SK-N-DZ (cell line): ENCODE measurements around the gene FEZF2.

Experiments
- DNase-seq: peaks from one replicate; pipeline ENCODE4 v3.0.0-alpha.2; 2015; ENCODE audit warnings: low spot score

Gene FEZF2

DNA sequence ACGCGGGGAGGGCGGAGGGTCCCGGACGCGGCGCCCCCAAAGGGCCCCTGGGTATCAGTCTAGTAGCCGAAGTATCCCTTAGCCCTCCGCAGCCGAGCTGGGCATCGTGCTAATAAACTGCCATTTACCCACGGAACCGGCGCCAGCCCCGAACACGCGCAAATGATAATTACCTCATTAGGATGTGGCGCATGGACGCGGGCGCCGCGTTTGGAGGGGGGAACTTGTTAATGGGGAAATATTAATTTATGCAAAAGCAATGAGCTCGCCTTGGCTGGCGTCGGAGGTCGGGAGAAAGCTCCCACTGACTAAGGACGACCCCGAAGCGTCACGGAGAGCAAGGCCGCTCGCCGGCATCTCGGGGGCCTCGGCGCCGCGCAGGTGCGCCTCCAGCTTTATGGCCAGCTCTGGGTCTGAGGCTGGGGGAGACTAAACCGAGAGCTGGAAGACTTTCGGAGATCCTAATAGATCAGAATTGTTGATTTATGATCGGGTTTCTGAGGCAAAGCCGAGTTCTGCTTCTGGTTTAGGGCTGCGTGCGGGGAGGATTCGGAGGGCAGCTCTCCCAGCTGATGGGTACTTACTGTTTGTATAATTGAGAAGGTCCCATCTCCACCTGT, 474 bp upstream of the FEZF2 start:
- no peak for DNase-seq

DNA sequence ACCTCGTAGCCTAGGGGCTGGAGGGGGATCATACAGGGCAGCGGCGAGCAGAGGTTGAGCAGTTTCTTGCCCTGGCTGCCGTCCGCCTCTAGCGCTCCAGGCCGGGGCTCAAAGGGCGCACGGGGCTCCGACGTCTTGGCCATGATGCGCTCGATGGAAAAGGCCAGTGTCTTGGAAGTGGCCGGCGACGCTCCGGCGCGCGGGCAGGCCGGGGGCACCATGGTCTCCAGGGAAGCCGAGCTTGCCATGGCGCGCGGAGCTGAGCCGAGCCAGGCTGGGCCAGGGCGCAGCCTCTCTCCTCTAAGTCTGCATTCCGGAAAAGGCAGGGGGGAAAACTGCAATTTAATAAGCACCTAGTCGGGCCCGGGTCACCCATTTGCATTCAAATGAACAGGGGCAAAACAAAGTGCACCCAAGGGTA, 719 bp downstream of the FEZF2 start:
- no peak for DNase-seq

DNA sequence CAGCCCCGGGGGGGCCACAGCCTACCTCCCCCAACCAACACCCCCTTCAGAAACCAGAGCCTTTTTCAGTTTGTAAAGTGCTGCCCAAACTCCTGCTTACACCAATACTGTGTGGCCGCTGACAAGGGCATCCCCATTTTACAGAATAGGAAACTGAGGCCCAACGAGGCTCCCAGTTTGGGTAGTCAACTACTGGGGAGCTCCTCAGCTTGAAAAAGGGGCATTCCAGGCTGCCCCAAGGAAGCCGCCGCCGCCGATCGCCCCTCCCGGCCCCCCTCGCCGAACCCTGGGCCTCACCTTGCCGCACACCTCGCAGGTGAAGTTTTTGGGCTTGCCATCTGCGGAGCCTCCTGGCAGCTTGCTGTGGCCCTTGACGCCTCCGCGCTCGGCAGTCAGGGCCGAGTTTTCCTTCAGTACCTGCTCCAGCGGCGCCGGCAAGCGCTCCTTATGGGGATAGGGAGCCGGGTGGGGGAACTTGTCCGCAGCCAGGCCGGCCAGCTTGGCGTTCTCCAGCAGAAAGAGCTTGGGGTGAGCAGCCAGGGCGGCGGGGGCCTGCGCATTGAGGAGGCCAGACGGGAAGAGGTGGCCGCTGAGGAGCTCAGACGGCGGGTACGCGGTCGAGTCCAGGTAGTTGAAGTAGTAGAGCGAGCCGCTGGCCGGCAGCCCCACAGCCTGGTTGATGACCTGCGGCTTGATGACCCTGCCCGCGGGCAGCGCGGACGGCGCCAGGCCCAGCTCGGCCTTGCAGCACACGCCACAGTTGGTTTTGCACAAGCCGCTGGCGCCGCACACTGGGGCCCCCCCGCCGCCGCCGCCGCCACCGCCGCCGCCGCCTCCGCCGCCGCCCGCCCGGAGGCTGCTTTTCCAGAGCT, 1.4 kb downstream of the FEZF2 start:
- no peak for DNase-seq

DNA sequence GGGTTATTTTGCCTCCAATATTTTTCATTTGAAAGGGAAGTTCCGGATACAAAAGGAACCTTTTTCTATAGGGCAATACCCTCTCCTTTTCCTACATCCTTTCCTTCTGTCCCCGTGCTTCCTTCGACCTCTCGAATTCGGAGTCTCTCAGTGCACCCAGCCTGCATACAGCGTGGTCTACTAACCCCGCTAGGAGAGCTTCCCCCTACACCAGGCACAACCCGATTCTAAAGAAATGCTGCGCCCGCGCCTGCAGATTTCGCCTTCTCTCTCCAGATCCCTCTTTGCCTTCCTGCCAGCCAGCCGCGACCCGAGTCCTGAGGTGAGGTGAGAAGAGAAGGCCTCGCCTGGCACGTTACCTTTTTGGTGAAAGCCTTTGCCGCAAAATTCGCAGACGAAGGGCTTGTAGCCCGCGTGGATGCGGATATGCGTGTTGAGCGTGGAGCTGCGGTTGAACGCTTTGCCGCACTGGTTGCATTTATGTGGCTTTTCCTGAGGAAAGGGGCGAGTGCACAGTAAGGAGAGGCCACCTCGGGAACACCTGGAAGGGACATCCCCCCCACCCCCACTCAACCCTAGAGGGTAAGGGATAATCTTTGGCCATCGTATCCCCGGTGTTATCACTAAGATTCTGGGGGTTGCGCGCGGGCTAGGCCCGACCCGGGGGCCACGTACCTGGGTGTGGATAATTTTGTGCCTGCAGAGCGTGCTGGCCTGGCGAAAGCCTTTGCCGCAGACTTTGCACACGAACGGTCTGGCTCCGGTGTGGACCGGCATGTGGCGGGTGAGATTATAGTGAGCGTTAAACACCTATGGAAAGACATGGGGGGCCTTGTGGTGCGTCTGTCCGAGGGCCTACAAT, 2.3 kb downstream of the FEZF2 start:
- DNase-seq, result no peak

DNA sequence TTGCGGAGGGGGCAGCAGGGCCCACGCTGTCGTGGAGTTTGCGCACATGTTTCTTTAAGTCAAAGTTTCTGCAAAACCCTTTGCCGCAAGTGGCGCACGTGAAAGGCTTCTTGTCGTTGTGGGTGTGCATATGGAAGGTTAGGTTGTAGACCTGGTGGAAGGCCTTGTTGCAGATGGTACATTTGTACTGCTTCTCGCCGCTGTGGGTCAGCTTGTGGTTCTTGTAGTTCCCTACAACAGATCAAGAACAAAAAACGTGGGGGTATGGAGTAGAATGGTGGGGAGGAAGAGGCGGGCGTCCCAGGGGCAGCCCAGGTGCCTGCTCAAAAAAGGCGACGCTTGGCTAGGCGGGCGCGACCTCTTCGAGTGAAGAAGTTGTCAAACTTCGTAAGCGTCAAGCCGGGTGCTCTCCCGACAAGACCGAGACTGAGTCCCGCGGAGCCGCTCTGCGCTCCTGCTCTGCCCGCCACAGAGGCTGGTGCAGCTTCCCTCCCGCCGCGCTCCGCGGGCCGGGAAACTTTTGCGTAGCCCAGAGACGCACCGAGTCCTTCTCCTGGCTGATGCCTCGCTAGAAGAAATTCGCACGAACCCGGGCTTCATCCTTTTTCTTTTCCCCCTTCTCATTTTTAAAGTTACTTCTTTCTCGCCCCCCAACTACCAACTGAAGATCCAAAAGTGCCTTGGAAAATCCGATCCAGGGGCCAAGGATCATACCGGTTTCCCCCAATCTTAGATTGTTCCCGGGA, 3.1 kb downstream of the FEZF2 start:
- no peak for DNase-seq

DNA sequence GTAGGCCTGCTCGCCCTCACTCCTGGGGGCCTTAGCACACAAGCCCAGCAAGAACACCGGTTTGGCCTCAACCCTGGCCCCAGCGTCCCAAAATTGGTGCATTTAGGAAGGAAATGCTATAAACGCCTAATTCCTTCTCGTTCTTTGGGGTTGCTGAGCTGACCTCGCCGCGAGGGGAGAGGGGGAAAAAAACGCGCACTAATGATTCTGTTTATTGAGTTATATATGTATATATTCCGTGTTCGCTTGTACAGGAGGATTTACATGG, 3.9 kb downstream of the FEZF2 start:
- no peak for DNase-seq

DNA sequence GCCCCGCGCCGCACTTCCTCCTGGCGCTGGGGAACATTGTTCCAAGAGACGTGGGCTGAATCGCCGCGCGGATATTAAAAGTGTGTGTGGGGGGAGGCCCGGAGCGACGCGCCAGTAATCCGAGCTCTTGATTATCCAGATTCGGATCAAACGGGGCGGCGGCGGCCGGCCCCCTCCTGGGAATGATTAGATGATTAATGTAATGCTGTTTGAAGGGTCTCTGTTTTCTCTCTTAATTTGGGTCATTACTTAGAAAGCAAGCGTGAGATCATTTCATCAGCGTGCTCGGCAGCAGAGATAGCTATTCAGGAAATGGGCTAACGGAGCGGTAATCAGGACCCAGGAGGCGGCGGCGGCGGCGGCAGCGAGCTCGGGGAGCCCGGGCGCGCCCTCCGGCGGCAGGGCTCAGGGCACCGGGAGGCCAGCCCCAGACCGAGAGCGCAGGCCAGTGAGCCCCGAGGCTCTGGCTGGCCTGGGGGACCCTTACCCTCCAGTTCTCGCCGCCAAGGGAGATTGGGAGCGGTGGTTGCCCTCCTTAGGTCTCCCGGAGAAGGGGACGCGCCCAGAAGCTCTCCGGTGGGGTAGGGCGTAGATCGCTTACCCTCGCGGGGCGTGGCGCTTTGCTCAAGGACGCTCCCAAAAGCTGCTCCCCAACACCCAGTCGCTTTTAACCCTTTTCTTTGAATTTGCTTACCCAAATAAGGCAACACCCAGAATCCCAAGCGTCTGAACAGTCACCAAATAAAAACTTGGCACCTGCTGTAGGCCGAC, 4.5 kb downstream of the FEZF2 start:
- peak; percentile 50 for DNase-seq

DNA sequence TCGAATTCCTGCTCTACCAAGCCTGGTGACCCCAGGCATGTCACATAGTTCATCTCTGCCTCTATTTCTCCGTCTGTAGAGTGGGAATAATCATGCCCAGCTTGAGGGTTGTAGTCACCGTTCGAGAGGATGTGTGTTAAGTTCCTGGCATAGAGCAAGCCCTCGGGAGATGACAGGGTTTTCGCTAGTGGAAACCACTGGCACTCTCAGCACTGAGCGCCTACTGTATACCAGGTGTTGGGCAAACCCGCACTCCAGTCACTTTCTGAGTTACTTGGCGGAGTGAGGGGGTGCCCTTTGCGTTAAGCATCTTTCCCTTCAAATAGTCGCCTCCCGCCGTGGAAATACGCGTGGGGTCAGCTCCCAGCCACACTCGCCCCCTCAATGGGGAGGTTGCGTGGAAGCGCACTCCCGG, 5.1 kb downstream of the FEZF2 start:
- no peak for DNase-seq

DNA sequence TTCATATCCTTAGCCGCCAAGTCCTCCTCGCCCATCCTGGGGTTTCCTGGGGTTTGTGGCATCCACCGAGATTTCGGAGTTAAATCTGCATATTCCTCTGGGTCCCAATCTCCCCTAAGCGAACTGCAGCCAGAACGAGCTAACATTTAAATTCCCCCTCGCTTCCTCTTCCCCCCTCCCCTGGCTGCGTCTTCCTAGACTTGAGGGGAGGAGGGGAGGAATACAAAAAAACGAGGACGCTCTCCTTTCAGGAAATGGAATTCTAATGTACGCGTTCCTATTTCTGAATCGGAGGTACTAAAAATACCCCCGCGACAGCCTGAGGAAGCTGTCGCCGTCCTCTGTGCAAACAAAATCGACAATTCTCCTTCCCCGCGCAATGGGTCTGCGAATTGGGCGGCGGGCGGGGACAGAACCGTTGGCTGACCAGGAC, 5.6 kb downstream of the FEZF2 start:
- DNase-seq, result no peak

DNA sequence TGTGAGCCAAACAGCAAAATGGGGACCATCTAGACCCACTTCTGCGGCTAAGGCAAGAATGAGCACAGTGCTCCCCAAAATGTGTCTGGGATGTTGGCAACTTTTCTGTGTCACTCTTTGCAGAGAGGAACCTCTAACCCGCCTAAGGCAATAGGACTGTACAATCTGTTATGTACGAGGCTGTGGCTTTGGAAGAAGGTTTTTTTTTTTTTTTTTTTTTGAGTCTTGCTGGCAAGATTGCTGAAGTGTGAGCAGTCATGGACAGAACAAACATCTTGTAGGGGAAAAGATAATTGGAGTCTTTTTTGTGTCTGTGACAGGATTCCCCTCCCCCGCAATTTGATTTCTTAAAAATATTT, 7.2 kb downstream of the FEZF2 start:
- no peak for DNase-seq

DNA sequence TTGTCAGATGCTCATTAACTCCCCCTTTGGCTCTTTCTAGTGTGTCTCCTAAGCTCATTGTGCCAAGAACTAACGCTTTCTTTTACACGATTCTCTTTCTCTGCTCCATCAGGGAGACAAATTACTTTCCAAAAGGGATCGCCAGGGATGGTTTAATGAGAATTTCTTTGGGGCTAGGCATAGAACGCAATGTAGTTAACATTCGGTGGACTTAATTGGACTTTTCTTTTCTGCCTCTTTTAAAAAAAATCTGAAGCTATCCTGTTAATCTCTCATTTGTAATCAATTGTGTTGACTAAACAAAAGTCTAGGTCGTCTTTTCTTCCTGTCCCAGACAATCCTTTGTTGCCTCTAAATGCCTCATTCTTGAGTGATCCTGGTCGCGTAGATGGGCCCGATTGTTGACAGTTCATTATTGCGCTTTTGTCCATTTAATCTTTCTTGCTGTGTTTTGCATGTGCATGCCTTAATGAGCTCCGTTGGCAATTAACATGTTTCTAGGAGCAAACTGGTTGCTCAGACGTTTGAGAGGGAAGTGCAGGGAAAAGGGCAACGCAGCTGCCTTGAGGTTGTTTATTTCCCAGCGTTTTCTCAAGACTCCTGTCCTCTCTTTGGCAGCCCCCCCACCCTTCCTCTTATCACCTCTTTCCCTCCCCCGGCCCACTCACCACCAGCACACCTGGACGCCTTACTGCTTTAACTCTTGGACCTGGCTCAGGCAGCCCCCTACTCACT, 7.8 kb downstream of the FEZF2 start:
- no peak for DNase-seq

DNA sequence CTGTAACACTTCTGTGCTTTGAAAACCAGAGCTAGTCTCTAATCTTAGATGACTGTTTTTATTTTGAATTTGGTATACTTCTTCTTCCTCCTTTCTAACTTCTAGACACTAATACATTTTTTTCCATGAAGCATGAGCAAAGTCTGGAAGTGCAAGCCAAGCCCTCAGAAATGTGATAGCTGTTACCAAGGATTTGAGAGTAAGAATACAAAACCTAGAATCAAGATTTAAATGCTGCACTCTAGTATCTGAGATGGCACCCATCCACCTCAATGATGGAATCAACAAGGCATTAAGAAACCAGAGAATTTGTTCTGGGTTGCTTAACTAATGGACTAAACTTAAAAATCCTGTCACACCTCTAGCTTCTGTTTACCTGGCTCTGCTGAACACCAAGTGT, 9.2 kb downstream of the FEZF2 start:
- DNase-seq, result no peak

DNA sequence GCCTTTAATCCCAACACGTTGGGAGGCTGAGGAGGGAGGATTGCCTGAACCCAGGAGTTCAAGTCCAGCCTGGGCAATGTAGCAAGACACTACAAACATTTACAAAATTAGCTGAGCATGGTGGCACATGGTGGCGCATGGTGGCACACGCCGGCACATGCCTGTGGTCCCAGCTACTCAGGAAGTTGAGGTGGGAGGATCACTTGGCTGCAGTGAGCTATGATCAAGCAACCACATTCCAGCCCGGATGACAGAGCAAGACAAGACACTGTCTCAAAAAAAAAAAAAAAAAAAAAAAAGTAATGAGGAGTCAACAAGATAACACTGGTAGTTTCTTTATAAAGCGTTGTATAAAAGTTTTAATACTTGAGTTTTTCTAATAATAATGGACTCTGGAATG, 10.1 kb downstream of the FEZF2 start:
- DNase-seq, result no peak

DNA sequence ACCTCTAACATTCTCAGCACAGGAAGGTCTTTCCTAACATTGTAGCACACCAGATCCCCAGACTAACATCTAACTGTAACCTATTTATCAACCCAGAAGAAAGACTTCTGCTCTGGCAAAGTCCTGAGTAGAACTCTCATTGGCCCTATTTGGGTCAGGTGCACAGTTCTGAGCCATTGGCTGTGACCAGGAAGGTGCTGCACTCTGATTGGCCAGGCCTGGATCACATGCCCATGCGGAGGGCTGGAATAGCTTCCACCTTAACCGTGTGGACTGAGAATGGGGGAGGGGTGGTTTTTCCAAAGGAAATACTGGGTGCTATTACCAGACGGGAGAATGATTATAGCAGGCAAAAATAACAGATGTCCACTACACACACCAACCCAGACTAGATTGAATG, 11.5 kb downstream of the FEZF2 start:
- no peak for DNase-seq

DNA sequence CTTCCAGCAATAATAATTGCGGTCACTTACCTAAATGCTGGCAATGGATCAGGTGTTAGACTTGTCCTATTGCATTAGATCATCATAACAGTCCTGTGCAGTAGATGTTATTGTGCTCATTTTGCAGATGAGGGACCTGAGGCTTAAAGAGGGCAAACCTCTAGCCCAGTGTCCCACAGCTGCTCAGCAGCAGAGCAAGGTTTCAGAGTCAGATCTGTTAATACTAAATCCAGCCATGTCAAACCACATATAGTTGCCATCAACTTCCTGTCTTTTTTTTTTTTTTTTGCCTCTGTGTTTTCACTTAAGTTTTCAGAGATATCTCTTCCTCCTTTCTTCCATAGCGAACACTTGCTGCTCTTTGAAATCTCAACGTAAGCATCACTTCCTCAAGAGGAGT, 12.1 kb downstream of the FEZF2 start:
- DNase-seq, result no peak

DNA sequence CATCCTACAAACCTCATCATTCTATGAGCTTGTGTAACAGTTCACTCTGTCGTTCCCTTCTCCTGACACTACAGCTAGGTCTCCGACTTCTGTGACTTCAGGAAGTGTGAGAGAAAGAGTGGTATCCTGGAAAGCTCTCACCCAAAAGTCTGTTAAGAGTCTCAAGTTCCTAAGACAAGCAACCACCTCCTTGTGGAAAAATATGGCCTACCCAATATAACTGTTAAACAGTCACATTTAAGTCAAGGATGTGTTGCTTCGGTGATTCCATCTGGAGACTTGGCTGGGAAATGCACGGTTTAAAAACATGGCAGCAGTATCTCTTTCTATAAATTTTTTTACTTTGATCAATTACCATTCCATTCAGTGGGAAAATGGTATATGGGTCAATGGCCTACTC, 13.8 kb downstream of the FEZF2 start:
- DNase-seq, result no peak

DNA sequence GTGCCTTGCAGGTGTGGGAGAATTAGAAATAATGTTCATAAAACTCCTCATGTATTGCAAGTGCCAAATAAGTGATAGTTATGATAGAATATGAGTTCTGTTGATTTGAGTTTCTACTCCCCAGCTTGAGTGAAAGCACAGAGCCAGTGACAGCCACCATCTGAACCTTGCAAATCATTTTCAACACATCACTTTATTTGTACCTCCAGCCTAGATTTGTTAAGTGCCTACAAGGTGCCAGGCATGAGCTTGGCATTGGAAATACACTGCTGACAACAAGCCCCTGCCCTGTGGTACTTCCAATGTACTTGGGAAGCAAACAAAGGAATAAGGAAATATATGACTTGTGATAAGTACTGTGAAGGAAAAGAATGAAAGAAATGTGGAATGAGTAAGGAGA, 17.0 kb downstream of the FEZF2 start:
- no peak for DNase-seq

DNA sequence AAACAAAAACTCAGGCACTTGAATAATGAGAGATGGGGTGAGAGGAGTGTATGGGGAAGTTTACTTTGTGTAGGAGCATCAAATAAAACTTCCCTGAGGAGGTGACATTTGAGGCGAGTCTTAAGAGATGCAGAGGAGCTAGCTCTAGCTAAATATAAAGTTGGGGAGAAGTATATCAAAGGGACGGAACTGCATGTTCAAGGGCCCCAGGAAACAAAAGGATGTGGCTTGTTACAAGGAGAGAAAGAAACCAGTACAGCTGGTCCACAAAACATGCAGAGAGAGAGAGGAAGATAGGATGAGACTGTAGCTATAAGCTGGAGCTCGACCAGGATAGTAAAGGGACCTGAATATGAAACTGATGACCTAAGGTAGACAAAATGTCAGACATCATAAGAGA, 17.6 kb downstream of the FEZF2 start:
- DNase-seq, result no peak

DNA sequence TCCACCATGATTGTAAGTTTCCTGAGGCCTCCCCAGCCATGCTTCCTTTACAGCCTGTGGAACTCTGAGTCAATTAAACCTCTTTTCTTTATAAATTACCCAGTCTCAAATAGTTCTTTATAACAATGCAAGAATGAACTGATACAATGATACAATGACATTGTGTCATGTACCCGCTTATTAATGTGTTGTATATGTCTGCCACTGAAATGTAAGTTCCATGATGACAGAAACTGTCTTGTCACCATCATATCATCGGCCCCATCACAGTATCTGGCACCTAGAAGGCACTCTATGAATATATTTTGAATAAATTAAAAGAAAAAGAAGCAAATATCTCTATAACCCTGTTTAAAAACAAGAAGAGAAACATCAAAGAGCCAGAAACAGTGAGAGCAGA, 29.6 kb downstream of the FEZF2 start:
- DNase-seq, result no peak

DNA sequence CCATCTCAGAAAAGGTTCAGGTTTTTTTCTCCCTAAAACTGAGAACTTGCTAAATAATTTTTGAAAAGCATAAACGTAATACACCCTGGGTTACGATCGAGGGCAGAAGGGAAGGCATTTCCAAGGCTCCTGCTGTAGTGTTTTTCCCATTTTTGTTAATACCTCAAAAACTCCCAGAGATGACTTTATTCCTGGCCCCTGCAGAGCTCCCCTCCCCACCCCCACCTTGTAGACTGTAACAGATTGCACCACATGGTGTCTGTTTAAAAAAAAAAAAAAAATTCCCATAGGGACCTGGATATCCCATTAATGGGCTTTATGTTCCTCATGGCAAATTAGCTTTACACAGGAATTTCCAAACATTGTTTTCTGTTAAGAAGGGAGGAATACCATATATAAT, 38.2 kb downstream of the FEZF2 start:
- DNase-seq, result no peak

DNA sequence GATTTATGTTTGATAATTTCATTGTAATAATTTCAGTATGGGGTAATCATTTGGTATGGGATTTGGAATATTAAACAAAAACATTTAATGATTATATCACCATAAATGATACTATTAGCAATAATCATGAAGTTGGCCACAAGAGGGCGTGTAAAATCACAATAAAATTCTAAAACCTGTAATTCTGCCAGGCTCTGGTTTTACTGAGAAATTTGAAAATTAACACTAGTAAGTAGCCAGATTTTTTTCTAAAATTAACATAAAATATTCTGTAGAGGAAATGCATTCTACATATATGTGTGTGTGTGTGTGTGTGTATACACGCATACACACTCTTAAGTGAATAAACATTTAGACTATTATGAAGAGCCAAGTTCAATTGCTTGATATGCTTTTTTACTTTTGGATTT, 40.5 kb downstream of the FEZF2 start:
- DNase-seq, result no peak
